Osteoblast (primary cell): ENCODE data around the gene CX3CL1. TPM values are rescaled to one million over a fixed set of nuclear protein-coding genes. Genes with fewer than 3 reads are reported as not detected.

Source experiments
- DNase-seq: peaks from one replicate; pipeline ENCODE4 v3.0.0; 2011; ENCODE audit warnings: low spot score, mixed read lengths; ENCODE audit not compliant: insufficient read length; ENCODE audit errors: missing footprints
- H2AFZ ChIP-seq: 2 replicates; pipeline ENCODE4 v1.6.0; 2011; ENCODE audit warnings: mild to moderate bottlenecking, low read length
- H3K27ac ChIP-seq: 2 replicates; pipeline ENCODE4 v1.5.1; 2011; ENCODE audit warnings: mild to moderate bottlenecking, low read depth, low read length, moderate library complexity
- H3K27me3 ChIP-seq: 2 replicates; pipeline ENCODE4 v1.6.0; 2012; ENCODE audit warnings: mild to moderate bottlenecking, control low read depth, inconsistent platforms, low read length, moderate library complexity; ENCODE audit not compliant: insufficient read depth
- H3K36me3 ChIP-seq: 2 replicates; pipeline ENCODE4 v1.5.1; 2011; ENCODE audit warnings: mild to moderate bottlenecking, low read length, control low read depth, moderate library complexity; ENCODE audit not compliant: insufficient read depth
- H3K4me1 ChIP-seq: 2 replicates; pipeline ENCODE4 v1.5.1; 2011; ENCODE audit warnings: mild to moderate bottlenecking, low read length, control low read depth, moderate library complexity; ENCODE audit not compliant: insufficient read depth
- H3K4me2 ChIP-seq: 2 replicates; pipeline ENCODE4 v1.6.0; 2011; ENCODE audit warnings: mild to moderate bottlenecking, low read length; ENCODE audit not compliant: insufficient read depth
- H3K4me3 ChIP-seq: fragments of 200-600 bp; sonication (generic); 3 replicates; pipeline ENCODE4 v1.5.1; 2012; ENCODE audit warnings: mild to moderate bottlenecking, low read length, inconsistent platforms; ENCODE audit not compliant: insufficient read depth
- H3K79me2 ChIP-seq: 2 replicates; pipeline ENCODE4 v1.6.0; 2012; ENCODE audit warnings: mild to moderate bottlenecking, low read length, control low read depth, inconsistent platforms; ENCODE audit not compliant: insufficient read depth
- H3K9me3 ChIP-seq: 2 replicates; pipeline ENCODE4 v1.5.1; 2011; ENCODE audit warnings: low read depth, low read length, control low read depth
- H4K20me1 ChIP-seq: 2 replicates; pipeline ENCODE4 v1.6.0; 2012; ENCODE audit warnings: mild to moderate bottlenecking, low read length, control low read depth; ENCODE audit not compliant: insufficient read depth
- CTCF ChIP-seq: IDR thresholded peaks from 2 replicates; pipeline ENCODE4 v1.5.1; 2011; ENCODE audit warnings: mild to moderate bottlenecking, low read depth, low read length, moderate library complexity; ENCODE audit errors: extremely low read depth
- total RNA-seq: library from RNA; depleted of rRNA; stranded (reverse); fragments of >200 nt; gene quantifications from 2 replicates; pipeline ENCODE4 v1.2.3, GENCODE V29; 2012

The CX3CL1 gene
- total RNA-seq, 1 donor = not detected

GRCh38 chr16:57361404-57361803 is 10.9 kb upstream of the CX3CL1 start:
- no peak for DNase-seq
- no peaks in the 10 kb centered on the region for H3K79me2 ChIP-seq
- H4K20me1 ChIP-seq = no peaks in the 10 kb centered on the region
- H3K4me2 ChIP-seq = no peak overlapping the region
- H3K36me3 ChIP-seq = no peaks in the 10 kb centered on the region
- no peaks in the 10 kb centered on the region for H3K9me3 ChIP-seq
- H3K4me3 ChIP-seq = no peak overlapping the region
- peaks cover 5% of the 10 kb centered on the region for H3K27me3 ChIP-seq
- no peak overlapping the region for H2AFZ ChIP-seq
- no peaks in the 10 kb centered on the region for H3K4me1 ChIP-seq
- H3K27ac ChIP-seq = no peak overlapping the region
- no peak for TF ChIP-seq CTCF

GRCh38 chr16:57364143-57364542 is 8.1 kb upstream of the CX3CL1 start:
- no peak for TF ChIP-seq CTCF
- Histone ChIP-seq H3K36me3 (no peaks in the 10 kb centered on the region), H4K20me1 (no peaks in the 10 kb centered on the region), H3K27ac (no peak overlapping the region), H3K4me2 (no peak overlapping the region), H2AFZ (no peak overlapping the region), H3K4me3 (no peak overlapping the region), H3K9me3 (no peaks in the 10 kb centered on the region), H3K27me3 (peaks cover 5% of the 10 kb centered on the region), H3K4me1 (no peaks in the 10 kb centered on the region), H3K79me2 (no peaks in the 10 kb centered on the region)
- peak; percentile 69 for DNase-seq

- no peak overlapping the region for H3K27ac ChIP-seq
- no peak for TF ChIP-seq CTCF
Measured at GRCh38 chr16:57366544-57367040, 5.7 kb upstream of the CX3CL1 start.

GRCh38 chr16:57367116-57367752 is 5.1 kb upstream of the CX3CL1 start:
- H3K9me3 ChIP-seq = no peaks in the 10 kb centered on the region
- no peak overlapping the region for H2AFZ ChIP-seq
- TF ChIP-seq CTCF = no peak
- no peaks in the 10 kb centered on the region for H3K79me2 ChIP-seq
- H3K4me2 ChIP-seq = no peak overlapping the region
- peak; percentile 47 for DNase-seq
- H3K36me3 ChIP-seq = no peaks in the 10 kb centered on the region
- no peak overlapping the region for H3K4me3 ChIP-seq
- peaks cover 3% of the 10 kb centered on the region for H3K4me1 ChIP-seq
- H4K20me1 ChIP-seq = no peaks in the 10 kb centered on the region
- H3K27ac ChIP-seq = no peak overlapping the region
- peaks cover 11% of the 10 kb centered on the region for H3K27me3 ChIP-seq

More at GRCh38 chr16:57366544-57367040, 5.7 kb upstream of the CX3CL1 start:
- H3K36me3 ChIP-seq = no peaks in the 10 kb centered on the region
- no peak overlapping the region for H3K4me3 ChIP-seq
- H4K20me1 ChIP-seq = no peaks in the 10 kb centered on the region
- peaks cover 8% of the 10 kb centered on the region for H3K27me3 ChIP-seq
- no peaks in the 10 kb centered on the region for H3K4me1 ChIP-seq
- no peak for DNase-seq
- H3K4me2 ChIP-seq = no peak overlapping the region
- no peak overlapping the region for H2AFZ ChIP-seq
- H3K9me3 ChIP-seq = no peaks in the 10 kb centered on the region
- no peaks in the 10 kb centered on the region for H3K79me2 ChIP-seq
